Mesendoderm (in vitro differentiated cells): Measurements from ENCODE around the gene LCLAT1.

ENCODE experiments used
- DNase-seq: peaks from one replicate; pipeline ENCODE4 v3.0.0; 2013
- H2AK5ac ChIP-seq: 2 replicates; pipeline ENCODE4 v1.6.1; 2013; ENCODE audit warnings: low read length, inconsistent platforms
- H2BK120ac ChIP-seq: 2 replicates; pipeline ENCODE4 v1.6.1; 2013; ENCODE audit warnings: low read depth, mild to moderate bottlenecking, low read length, moderate library complexity, mixed read lengths
- H2BK15ac ChIP-seq: replicated peaks from 2 replicates; pipeline ENCODE4 v1.6.1; 2013; ENCODE audit warnings: low read depth, mild to moderate bottlenecking, moderate library complexity
- H2BK5ac ChIP-seq: 2 replicates; pipeline ENCODE4 v1.6.1; 2013; ENCODE audit warnings: low read length, inconsistent platforms
- H3K18ac ChIP-seq: 2 replicates; pipeline ENCODE4 v1.6.1; 2013; ENCODE audit warnings: mild to moderate bottlenecking, low read length, mixed read lengths
- H3K23ac ChIP-seq: one replicate; pipeline ENCODE4 v1.6.1; 2013; ENCODE audit warnings: low read length
- H3K27ac ChIP-seq: 2 replicates; pipeline ENCODE4 v1.5.1; 2013; ENCODE audit warnings: low read depth, mild to moderate bottlenecking, inconsistent platforms, low read length, moderate library complexity
- H3K27me3 ChIP-seq: 2 replicates; pipeline ENCODE4 v1.6.1; 2013; ENCODE audit warnings: low read length, control low read depth, mild to moderate bottlenecking, inconsistent platforms; ENCODE audit not compliant: insufficient read depth, poor library complexity
- H3K36me3 ChIP-seq: 2 replicates; pipeline ENCODE4 v1.6.1; 2013; ENCODE audit warnings: low read length, inconsistent platforms; ENCODE audit not compliant: control insufficient read depth, insufficient read depth
- H3K4ac ChIP-seq: one replicate; pipeline ENCODE4 v1.6.1; 2013; ENCODE audit warnings: low read depth, mild to moderate bottlenecking, low read length, moderate library complexity
- H3K4me1 ChIP-seq: 2 replicates; pipeline ENCODE4 v1.6.1; 2013; ENCODE audit warnings: low read depth, low read length, inconsistent platforms; ENCODE audit not compliant: control insufficient read depth
- H3K4me2 ChIP-seq: 2 replicates; pipeline ENCODE4 v1.6.1; 2013; ENCODE audit warnings: low read length
- H3K4me3 ChIP-seq: 2 replicates; pipeline ENCODE4 v1.5.1; 2013; ENCODE audit warnings: mild to moderate bottlenecking, low read length
- H3K56ac ChIP-seq: one replicate; pipeline ENCODE4 v1.6.1; 2013; ENCODE audit warnings: low read length
- H3K79me1 ChIP-seq: 2 replicates; pipeline ENCODE4 v1.6.1; 2013; ENCODE audit warnings: low read length, inconsistent platforms
- H3K79me2 ChIP-seq: 2 replicates; pipeline ENCODE4 v1.6.1; 2013; ENCODE audit warnings: mild to moderate bottlenecking, low read length; ENCODE audit not compliant: control insufficient read depth, insufficient read depth
- H3K9ac ChIP-seq: 2 replicates; pipeline ENCODE4 v1.6.1; 2013; ENCODE audit warnings: low read length, inconsistent platforms
- H4K5ac ChIP-seq: one replicate; pipeline ENCODE4 v1.6.1; 2013; ENCODE audit warnings: low read length
- H4K8ac ChIP-seq: one replicate; pipeline ENCODE4 v1.6.1; 2013; ENCODE audit warnings: low read depth, mild to moderate bottlenecking, control low read depth, low read length, moderate library complexity
- WGBS: extraction: QIAGEN DNeasy Blood & Tissue Kit; methylation state at CpG from one replicate; pipeline ENCODE4 v1.1.7; 2013; ENCODE audit warnings: low lambda C conversion rate, missing lambda C conversion rate; ENCODE audit not compliant: insufficient coverage; ENCODE audit errors: extremely low coverage; 5-methylcytosine and 5-hydroxymethylcytosine counted together

LCLAT1 gene

DNA sequence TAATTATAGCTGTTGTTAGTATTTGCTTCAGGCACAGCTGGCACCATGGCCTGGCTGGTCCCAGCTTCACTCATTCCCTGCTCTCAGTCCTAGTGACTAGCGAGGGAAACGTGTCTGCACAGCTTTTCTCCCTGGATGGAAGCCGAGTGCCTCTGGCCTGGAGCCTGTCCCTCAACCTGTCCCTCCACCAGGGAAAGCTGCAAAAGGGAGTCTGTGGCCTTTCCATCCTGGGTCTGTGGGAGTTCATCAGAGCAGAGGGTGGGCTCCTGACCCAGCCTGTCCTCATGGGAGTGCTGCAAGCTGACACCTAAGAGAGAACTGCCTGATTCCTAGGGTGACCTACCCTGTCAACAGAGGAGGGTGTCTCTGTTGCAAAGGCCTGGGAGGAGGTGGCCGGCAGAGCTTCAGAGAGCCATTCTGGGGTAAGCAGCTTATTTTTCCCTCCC is 241.9 kb downstream of the LCLAT1 start:
- Histone ChIP-seq H2BK120ac (no peak overlapping the region), H3K23ac (no peak overlapping the region), H3K4me1 (no peaks in the 10 kb centered on the region), H3K79me2 (no peaks in the 10 kb centered on the region), H2BK15ac (no peak overlapping the region), H3K27ac (no peak overlapping the region), H3K4me3 (no peak overlapping the region), H3K56ac (peak overlapping the region; percentile 44), H3K18ac (no peak overlapping the region), H4K5ac (no peak overlapping the region), H4K8ac (no peak overlapping the region), H3K9ac (no peak overlapping the region), H3K79me1 (no peaks in the 10 kb centered on the region), H3K36me3 (no peaks in the 10 kb centered on the region), H2BK5ac (no peak overlapping the region), H3K4me2 (no peak overlapping the region), H3K4ac (no peak overlapping the region), H2AK5ac (no peak overlapping the region), H3K27me3 (no peaks in the 10 kb centered on the region)
- no CpG with 5 or more reads among the region's 4 CpGs for WGBS
- DNase-seq: no peak

DNA sequence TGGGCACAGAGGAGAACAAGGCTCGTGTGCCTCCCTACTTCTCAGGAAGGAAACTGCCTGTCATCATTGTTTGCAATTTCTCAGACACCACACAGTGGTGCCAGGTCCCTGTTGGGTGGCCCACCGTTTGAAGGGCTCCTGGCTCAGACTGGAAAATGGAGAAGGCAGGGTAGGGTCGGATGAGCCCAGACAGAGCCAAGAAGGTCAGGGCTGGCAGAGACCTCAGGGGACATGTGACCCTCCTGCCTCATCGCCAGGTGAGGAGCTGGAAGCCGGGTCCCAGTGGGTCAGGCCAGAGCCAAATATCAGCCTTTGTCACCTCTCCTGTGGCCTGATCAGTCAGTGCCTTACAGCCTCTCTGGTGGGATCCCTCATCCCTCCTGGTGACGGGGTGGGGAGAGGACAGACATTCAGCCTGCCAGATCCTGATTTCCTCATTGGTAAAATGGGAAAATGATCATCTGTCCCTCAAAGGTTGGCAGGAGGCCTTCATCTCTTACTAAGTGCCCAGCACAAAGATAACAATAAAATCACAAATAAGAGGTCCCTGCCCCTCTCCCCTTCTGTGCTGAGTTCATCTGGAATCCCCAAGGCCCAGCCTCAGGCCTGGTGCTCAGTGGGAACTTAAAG is 242.6 kb downstream of the LCLAT1 start:
- Histone ChIP-seq H3K4me1 (no peaks in the 10 kb centered on the region), H4K8ac (no peak overlapping the region), H3K27ac (no peak overlapping the region), H2BK120ac (no peak overlapping the region), H3K27me3 (no peaks in the 10 kb centered on the region), H3K4ac (no peak overlapping the region), H4K5ac (no peak overlapping the region), H3K4me2 (no peak overlapping the region), H3K36me3 (no peaks in the 10 kb centered on the region), H2AK5ac (no peak overlapping the region), H3K23ac (no peak overlapping the region), H3K4me3 (no peak overlapping the region), H2BK5ac (no peak overlapping the region), H2BK15ac (no peak overlapping the region), H3K79me2 (no peaks in the 10 kb centered on the region), H3K18ac (no peak overlapping the region), H3K56ac (no peak overlapping the region), H3K9ac (no peak overlapping the region), H3K79me1 (no peaks in the 10 kb centered on the region)
- DNase-seq: no peak
- no CpG with 5 or more reads among the region's 6 CpGs for WGBS

DNA sequence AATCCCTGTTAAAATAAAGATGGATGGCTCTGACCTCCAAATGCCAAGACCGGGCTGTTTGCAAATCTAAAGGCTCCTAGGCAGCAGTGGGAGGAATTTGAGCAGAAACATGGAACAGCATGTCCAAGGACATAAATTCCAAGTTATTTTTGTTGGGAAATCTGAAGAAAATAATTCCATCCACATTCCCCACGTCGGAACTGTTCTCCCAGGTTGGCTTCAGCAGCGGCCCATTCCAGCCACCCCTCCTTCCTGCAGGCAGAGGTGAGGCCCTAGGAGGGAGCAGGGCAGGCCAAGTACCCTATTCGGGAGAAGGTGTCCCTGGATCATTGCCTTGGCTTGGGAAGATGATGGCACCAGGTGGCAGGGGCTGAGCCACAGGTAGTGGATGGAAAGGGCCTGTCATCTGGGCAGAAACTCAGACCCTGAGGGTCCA is 243.1 kb downstream of the LCLAT1 start:
- Histone ChIP-seq H3K4me2 (no peak overlapping the region), H4K8ac (no peak overlapping the region), H3K18ac (no peak overlapping the region), H3K23ac (no peak overlapping the region), H3K56ac (no peak overlapping the region), H2AK5ac (no peak overlapping the region), H3K36me3 (no peaks in the 10 kb centered on the region), H3K27ac (no peak overlapping the region), H3K9ac (no peak overlapping the region), H2BK5ac (no peak overlapping the region), H2BK15ac (no peak overlapping the region), H2BK120ac (no peak overlapping the region), H4K5ac (no peak overlapping the region), H3K27me3 (no peaks in the 10 kb centered on the region), H3K79me1 (no peaks in the 10 kb centered on the region), H3K4me1 (no peaks in the 10 kb centered on the region), H3K79me2 (no peaks in the 10 kb centered on the region), H3K4me3 (no peak overlapping the region), H3K4ac (no peak overlapping the region)
- WGBS: no CpG with 5 or more reads among the region's 5 CpGs
- DNase-seq: no peak

DNA sequence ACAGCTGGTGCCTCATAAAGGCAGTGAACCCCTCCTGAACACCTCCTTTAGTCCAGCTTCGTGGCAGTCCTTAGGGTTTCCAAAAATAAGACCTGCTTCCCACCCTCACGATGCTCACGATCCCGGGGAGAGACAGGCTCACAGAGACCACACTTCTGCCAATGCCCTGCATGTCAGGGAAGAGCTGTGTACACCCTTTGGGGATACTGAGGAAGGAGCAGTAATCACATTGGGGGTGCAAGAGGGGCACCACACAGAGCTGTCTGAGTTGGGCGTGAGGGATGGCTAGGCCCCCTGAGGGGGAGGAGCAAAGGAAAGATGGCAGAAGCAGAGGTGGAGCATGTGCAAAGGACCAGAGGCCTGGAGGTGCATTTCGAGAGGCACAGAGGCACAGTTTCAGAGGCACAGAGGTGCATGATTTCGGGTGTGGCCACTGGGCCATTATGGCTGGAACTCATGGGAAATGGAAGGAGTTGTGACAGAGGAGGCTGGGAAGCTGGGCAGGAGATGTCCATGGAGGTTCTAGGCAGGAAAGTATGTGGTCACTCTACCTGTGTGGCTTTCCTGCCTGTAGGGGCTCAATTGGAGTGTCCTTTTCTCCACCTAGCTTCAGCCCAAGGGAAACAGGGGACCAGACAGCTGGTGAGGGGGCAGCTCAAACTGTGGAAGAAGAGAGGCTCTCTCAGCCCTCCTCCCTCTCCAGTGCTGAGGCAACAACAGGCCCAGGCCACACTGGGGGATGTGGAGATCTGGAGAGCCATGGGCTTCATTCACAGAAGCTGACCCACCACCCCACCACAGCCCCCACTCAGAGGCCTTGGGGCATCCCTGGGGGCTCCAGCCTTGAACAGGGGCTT is 244.3 kb downstream of the LCLAT1 start:
- H3K9ac ChIP-seq: no peak overlapping the region

DNA sequence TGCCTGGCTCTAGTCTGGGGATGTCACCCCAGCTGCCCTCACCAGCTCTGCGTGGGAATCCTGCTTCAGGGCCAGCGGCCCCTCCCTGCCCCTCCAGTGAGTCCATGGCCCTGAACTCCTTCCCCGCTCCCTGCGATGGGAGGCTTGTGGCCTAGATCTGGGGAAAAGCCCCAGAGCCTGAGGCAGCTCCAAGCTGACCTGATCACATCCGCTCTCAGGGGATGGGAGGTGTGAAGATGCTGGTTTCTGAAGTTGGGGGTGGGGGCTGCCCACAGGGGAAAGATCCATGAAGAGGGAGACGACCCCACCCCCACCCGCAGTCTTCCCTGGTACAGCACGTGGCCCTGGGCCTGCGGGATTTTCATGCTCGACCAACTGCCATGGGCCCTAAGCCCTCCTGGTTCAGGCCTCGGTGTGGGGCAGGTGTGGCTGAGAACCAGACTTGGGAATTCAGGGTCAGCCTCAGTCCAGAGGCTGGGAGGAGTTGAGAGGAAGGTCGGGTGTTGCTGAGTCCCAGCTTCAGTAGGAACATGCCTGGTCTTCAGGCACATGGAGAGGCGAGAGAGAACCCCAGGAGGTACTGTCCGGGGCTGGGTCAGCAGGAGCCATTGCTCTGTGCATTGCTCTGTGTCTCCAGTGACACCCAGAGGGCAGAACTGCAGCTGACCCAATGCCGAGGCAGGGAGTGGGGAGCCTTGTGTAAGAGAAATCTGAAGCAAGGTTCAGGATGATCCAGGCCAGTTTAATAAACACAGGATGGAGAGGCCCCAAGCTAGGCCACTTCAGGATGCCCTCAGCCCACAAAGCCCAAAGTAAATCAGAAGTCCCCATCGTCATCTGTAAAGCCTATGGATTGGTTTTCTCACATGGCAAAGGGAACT is 245.1 kb downstream of the LCLAT1 start:
- peak; percentile 51 for DNase-seq
- WGBS: no CpG with 5 or more reads among the region's 16 CpGs
- H2BK120ac ChIP-seq: no peak overlapping the region

More for the DNA sequence above, 244.3 kb downstream of the LCLAT1 start:
- Histone ChIP-seq H2BK15ac (no peak overlapping the region), H3K79me1 (no peaks in the 10 kb centered on the region), H2AK5ac (peak overlapping the region; percentile 23), H3K36me3 (no peaks in the 10 kb centered on the region), H3K18ac (no peak overlapping the region), H3K27ac (no peak overlapping the region), H3K23ac (no peak overlapping the region), H2BK120ac (no peak overlapping the region), H2BK5ac (no peak overlapping the region), H3K27me3 (no peaks in the 10 kb centered on the region), H3K79me2 (no peaks in the 10 kb centered on the region), H4K8ac (no peak overlapping the region), H4K5ac (no peak overlapping the region), H3K4ac (no peak overlapping the region), H3K4me2 (no peak overlapping the region), H3K4me1 (no peaks in the 10 kb centered on the region), H3K56ac (no peak overlapping the region), H3K4me3 (no peak overlapping the region)
- no CpG with 5 or more reads among the region's 7 CpGs for WGBS
- no peak for DNase-seq

More for the DNA sequence above, 245.1 kb downstream of the LCLAT1 start:
- Histone ChIP-seq H3K23ac (no peak overlapping the region), H3K18ac (no peak overlapping the region), H3K4me3 (no peak overlapping the region), H4K5ac (no peak overlapping the region), H3K4me2 (no peak overlapping the region), H3K4ac (no peak overlapping the region), H3K9ac (no peak overlapping the region), H3K79me1 (no peaks in the 10 kb centered on the region), H4K8ac (no peak overlapping the region), H2BK15ac (no peak overlapping the region), H3K27me3 (no peaks in the 10 kb centered on the region), H3K36me3 (no peaks in the 10 kb centered on the region), H3K79me2 (no peaks in the 10 kb centered on the region), H3K27ac (no peak overlapping the region), H3K4me1 (no peaks in the 10 kb centered on the region), H2AK5ac (no peak overlapping the region), H2BK5ac (no peak overlapping the region), H3K56ac (no peak overlapping the region)
